ENCODE data around the gene WTAP.

Gene WTAP

GRCh38 chr6:159754959-159755914 lies 27.9 kb downstream of the WTAP start:
- Histone ChIP-seq H3K9me3 (no peaks in the 10 kb centered on the region), H3K4me1 (no peaks in the 10 kb centered on the region; the same call in 1 of the 2 replicates), H3K4me3 (no peak overlapping the region), H3K27me3 (ENCODE audit: low read depth) (no peaks in the 10 kb centered on the region), H3K36me3 (replicated peaks) (peaks cover 59% of the 10 kb centered on the region)
- no peak for DNase-seq (ENCODE audit: low spot score in 2 of 2)
- in situ Hi-C loops (cut with MboI; ENCODE audit: low sequenced_read_pairs), result no loop called here

- no peak overlapping the region for H3K4me3 ChIP-seq
- H3K27me3 ChIP-seq (ENCODE audit: low read depth), result no peaks in the 10 kb centered on the region
- H3K9me3 ChIP-seq, result no peaks in the 10 kb centered on the region
- in situ Hi-C loops (cut with MboI; ENCODE audit: low sequenced_read_pairs), result no loop called here
- H3K36me3 ChIP-seq (replicated peaks), result peaks cover 57% of the 10 kb centered on the region
- H3K4me1 ChIP-seq, result peaks cover 9% of the 10 kb centered on the region
- no peak for DNase-seq (ENCODE audit: low spot score in 2 of 2)
Observed at GRCh38 chr6:159756508-159756907, 29.2 kb downstream of the WTAP start.

GRCh38 chr6:159758031-159759001 lies 31.0 kb downstream of the WTAP start:
- DNase-seq (ENCODE audit: low spot score in 2 of 2), result no peak
- Histone ChIP-seq H3K9me3 (no peaks in the 10 kb centered on the region), H3K27me3 (ENCODE audit: low read depth) (no peaks in the 10 kb centered on the region), H3K4me3 (no peak overlapping the region), H3K4me1 (peaks cover 13% of the 10 kb centered on the region), H3K36me3 (replicated peaks) (peaks cover 47% of the 10 kb centered on the region)
- in situ Hi-C loops (cut with MboI; ENCODE audit: low sequenced_read_pairs), result no loop called here

- DNase-seq (ENCODE audit: low spot score in 2 of 2), result no peak
- in situ Hi-C loops (cut with MboI; ENCODE audit: low sequenced_read_pairs), result no loop called here
Observed at GRCh38 chr6:159759645-159760044, 32.3 kb downstream of the WTAP start.

GRCh38 chr6:159760602-159761057 lies 33.3 kb downstream of the WTAP start:
- Histone ChIP-seq H3K27me3 (ENCODE audit: low read depth) (no peaks in the 10 kb centered on the region), H3K36me3 (replicated peaks) (peaks cover 46% of the 10 kb centered on the region), H3K4me3 (peak overlapping the region; percentile 90), H3K4me1 (peaks cover 13% of the 10 kb centered on the region), H3K9me3 (no peaks in the 10 kb centered on the region)
- in situ Hi-C loops (cut with MboI; ENCODE audit: low sequenced_read_pairs), result no loop called here
- peak; percentile 39 to 41 for DNase-seq (ENCODE audit: low spot score in 2 of 2)

More at GRCh38 chr6:159759645-159760044, 32.3 kb downstream of the WTAP start:
- H3K4me3 ChIP-seq, result no peak overlapping the region
- peaks cover 13% of the 10 kb centered on the region for H3K4me1 ChIP-seq
- H3K27me3 ChIP-seq (ENCODE audit: low read depth), result no peaks in the 10 kb centered on the region
- peaks cover 46% of the 10 kb centered on the region for H3K36me3 ChIP-seq (replicated peaks)
- no peaks in the 10 kb centered on the region for H3K9me3 ChIP-seq

GRCh38 chr6:159761129-159761872 lies 34.0 kb downstream of the WTAP start:
- peak overlapping the region; percentile 90 for H3K4me3 ChIP-seq
- peaks cover 13% of the 10 kb centered on the region for H3K4me1 ChIP-seq
- H3K27me3 ChIP-seq (ENCODE audit: low read depth), result no peaks in the 10 kb centered on the region
- peak in 1 of 2 experiments; percentile 25 for DNase-seq (ENCODE audit: low spot score in 2 of 2)
- peaks cover 46% of the 10 kb centered on the region for H3K36me3 ChIP-seq (replicated peaks)
- no peaks in the 10 kb centered on the region for H3K9me3 ChIP-seq
- in situ Hi-C loops (cut with MboI; ENCODE audit: low sequenced_read_pairs), result no loop called here

GRCh38 chr6:159761873-159762680 lies 34.8 kb downstream of the WTAP start, which contains the start of gene ACAT2:
ACAT2 (plus strand) TSS chr6:159762045; CDS start chr6:159762088, 43 bp downstream.
- Histone ChIP-seq H3K4me3 (peak within 1 kb of the TSS; percentile 90), H3K9me3 (no peaks in the 10 kb centered on the region), H3K4me1 (peaks cover 13% of the 10 kb centered on the region), H3K36me3 (replicated peaks) (peaks cover 48% of the 10 kb centered on the region), H3K27me3 (ENCODE audit: low read depth) (no peaks in the 10 kb centered on the region)
- DNase-seq (ENCODE audit: low spot score in 2 of 2), result peak; percentile 96 to 97
- in situ Hi-C loops (cut with MboI; ENCODE audit: low sequenced_read_pairs), result no loop called here

GRCh38 chr6:159762681-159763293 lies 35.5 kb downstream of the WTAP start:
- no peak for DNase-seq (ENCODE audit: low spot score in 2 of 2)
- Histone ChIP-seq H3K4me1 (peaks cover 13% of the 10 kb centered on the region), H3K4me3 (peak overlapping the region; percentile 90), H3K36me3 (replicated peaks) (peaks cover 55% of the 10 kb centered on the region), H3K27me3 (ENCODE audit: low read depth) (no peaks in the 10 kb centered on the region), H3K9me3 (no peaks in the 10 kb centered on the region)
- in situ Hi-C loops (cut with MboI; ENCODE audit: low sequenced_read_pairs), result no loop called here

GRCh38 chr6:159766906-159767305 lies 39.6 kb downstream of the WTAP start:
- peaks cover 83% of the 10 kb centered on the region for H3K36me3 ChIP-seq (replicated peaks)
- in situ Hi-C loops (cut with MboI; ENCODE audit: low sequenced_read_pairs), result no loop called here
- peaks cover 4% of the 10 kb centered on the region for H3K4me1 ChIP-seq

GRCh38 chr6:159769470-159769869 lies 42.2 kb downstream of the WTAP start:
- Histone ChIP-seq H3K27me3 (ENCODE audit: low read depth) (no peaks in the 10 kb centered on the region), H3K4me1 (no peaks in the 10 kb centered on the region), H3K9me3 (no peaks in the 10 kb centered on the region), H3K36me3 (replicated peaks) (peaks cover 80% of the 10 kb centered on the region), H3K4me3 (no peak overlapping the region)
- no peak for DNase-seq (ENCODE audit: low spot score in 2 of 2)
- in situ Hi-C loops (cut with MboI; ENCODE audit: low sequenced_read_pairs), result no loop called here

More at GRCh38 chr6:159766906-159767305, 39.6 kb downstream of the WTAP start:
- DNase-seq (ENCODE audit: low spot score in 2 of 2), result no peak
- Histone ChIP-seq H3K27me3 (ENCODE audit: low read depth) (no peaks in the 10 kb centered on the region), H3K9me3 (no peaks in the 10 kb centered on the region), H3K4me3 (no peak overlapping the region)

GRCh38 chr6:159772196-159772595 lies 44.9 kb downstream of the WTAP start:
- no peaks in the 10 kb centered on the region for H3K9me3 ChIP-seq
- no peak overlapping the region for H3K4me3 ChIP-seq
- peaks cover 67% of the 10 kb centered on the region for H3K36me3 ChIP-seq (replicated peaks)
- in situ Hi-C loops (cut with MboI; ENCODE audit: low sequenced_read_pairs), result no loop called here
- H3K27me3 ChIP-seq (ENCODE audit: low read depth), result no peaks in the 10 kb centered on the region
- DNase-seq (ENCODE audit: low spot score in 2 of 2), result no peak
- no peaks in the 10 kb centered on the region for H3K4me1 ChIP-seq
